Tongue (tissue), 3 donors: ENCODE data around the gene MUC20. TPM values are rescaled to one million over a fixed set of nuclear protein-coding genes. Genes with fewer than 3 reads are reported as not detected.
"Not testable (repeated sequence)": the region's sequence is repeated elsewhere in the genome, so short reads cannot be mapped to it uniquely, and the experiment has no call there.

Source experiments
- DNase-seq: peaks from one replicate; pipeline ENCODE4 v3.0.0-alpha.2; 2015
- small RNA-seq: library from RNA; depleted of rRNA; stranded (forward); fragments of <200 nt; gene quantifications from one replicate; pipeline ENCODE3, GENCODE V24; 2014; ENCODE audit warnings: low replicate concordance
- total RNA-seq: library from RNA; depleted of rRNA; stranded (reverse); fragments of >200 nt; gene quantifications from one replicate; pipeline ENCODE4 v1.2.3, GENCODE V29; 2014

The MUC20 gene
- total RNA-seq, 1 donor from 2014 or later: 11.5 TPM

- DNase-seq: not testable (repeated sequence)
These were observed 50.3 kb downstream of the MUC20 start for GRCh38 chr3:195770841-195771645.

GRCh38 chr3:195771646-195772300 lies 51.0 kb downstream of the MUC20 start:
- no peak for DNase-seq

GRCh38 chr3:195773956-195774537 lies 53.3 kb downstream of the MUC20 start:
- DNase-seq: no peak

DNA sequence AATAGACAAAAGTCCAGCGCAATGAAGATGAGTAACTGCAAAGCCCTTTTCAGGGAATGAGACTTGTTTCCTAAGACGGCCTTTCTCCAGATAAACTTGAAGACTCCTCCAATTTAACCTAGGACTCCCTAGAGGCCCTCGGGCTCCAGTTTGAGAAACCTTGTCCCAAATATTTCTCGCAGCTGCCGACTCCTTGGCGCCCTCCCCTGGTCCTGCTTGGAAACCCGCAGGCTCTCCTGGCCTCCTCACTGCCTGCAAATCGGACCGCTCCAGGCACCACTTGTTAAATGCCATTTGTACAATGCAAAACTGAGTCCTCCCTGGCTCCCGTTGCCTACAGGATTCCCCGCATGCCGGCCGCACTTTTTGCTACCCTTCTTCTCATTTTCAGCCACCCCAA lies 54.1 kb downstream of the MUC20 start:
- DNase-seq: no peak

DNA sequence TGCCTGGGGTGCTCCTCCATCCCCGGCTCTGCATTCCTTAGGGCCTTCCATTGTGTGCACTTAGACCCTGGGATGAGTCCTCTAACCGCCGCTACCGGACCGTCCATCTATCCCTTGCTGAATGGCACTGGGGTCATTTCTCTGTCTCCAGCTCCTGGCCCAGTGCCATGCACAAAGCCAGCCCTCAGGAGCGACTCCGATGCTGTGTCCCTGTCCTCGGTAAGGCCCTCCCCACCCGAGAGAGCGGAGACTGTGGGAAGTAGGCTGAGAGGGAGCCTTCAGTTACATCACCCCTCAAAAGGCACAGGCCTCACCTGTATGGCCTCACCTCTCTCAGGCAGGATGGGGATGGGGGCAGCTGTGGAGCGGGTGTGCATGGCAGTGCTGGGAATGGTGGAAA lies 57.2 kb downstream of the MUC20 start:
- no peak for DNase-seq

- not testable (repeated sequence) for DNase-seq
These were observed 60.5 kb downstream of the MUC20 start for GRCh38 chr3:195781236-195781635.

Small RNA genes lying within 50 kb of the gene (small RNA-seq; reads per million reads assigned to genes)
- 0.05 reads per million for gene MIR570

Other genes starting within 250 kb of the MUC20 start
- 92.1 TPM for gene PPP1R2, start 177.7 kb upstream of the MUC20 start, total RNA-seq
- gene APOD, start 137.0 kb upstream of the MUC20 start, total RNA-seq: 34.5 TPM
- 7.8 TPM for gene MUC4, start 91.0 kb downstream of the MUC20 start, total RNA-seq
- gene TNK2, start 187.6 kb downstream of the MUC20 start, total RNA-seq: 31.4 TPM